Stomach smooth muscle (tissue), 2 donors: Measurements from ENCODE around the gene GNGT2.

Experiments used
- H3K27ac ChIP-seq: one replicate; pipeline ENCODE4 v1.7.0; 2013; ENCODE audit warnings: mild to moderate bottlenecking, low read length, inconsistent platforms
- H3K27me3 ChIP-seq, 2 donors: one replicate each; pipeline ENCODE4 v1.7.0; 2013; ENCODE audit warnings: low read length in 2 of 2; ENCODE audit not compliant: insufficient read depth in 2 of 2, control insufficient read depth in 1 of 2
- H3K36me3 ChIP-seq, 2 donors: one replicate each; pipeline ENCODE4 v1.7.0; 2013; ENCODE audit warnings: low read length in 2 of 2; ENCODE audit not compliant: control insufficient read depth in 2 of 2, insufficient read depth in 2 of 2
- H3K4me1 ChIP-seq: one replicate; pipeline ENCODE4 v1.7.0; 2013; ENCODE audit warnings: low read length; ENCODE audit not compliant: control insufficient read depth, insufficient read depth
- H3K4me3 ChIP-seq, 2 donors: one replicate each; pipeline ENCODE4 v1.7.0; 2013; ENCODE audit warnings: low read length in 2 of 2
- H3K9ac ChIP-seq, 2 donors: one replicate each; pipeline ENCODE4 v1.7.0; 2013; ENCODE audit warnings: low read length in 2 of 2, mild to moderate bottlenecking in 1 of 2
- H3K9me3 ChIP-seq, 2 donors: one replicate each; pipeline ENCODE4 v1.7.0; 2013; ENCODE audit warnings: low read length in 2 of 2; ENCODE audit not compliant: control insufficient read depth in 2 of 2
- donor health status: healthy.
- donor health status: Pancreatic carcinoma.

The GNGT2 gene

GRCh38 chr17:49201481-49201927 lies 8.9 kb downstream of the GNGT2 start:
- no peaks in the 10 kb centered on the region for H3K4me1 ChIP-seq
- H3K9ac ChIP-seq = no peak overlapping the region
- no peaks in the 10 kb centered on the region for H3K9me3 ChIP-seq
- H3K4me3 ChIP-seq = no peak overlapping the region
- H3K36me3 ChIP-seq = no peaks in the 10 kb centered on the region
- H3K27me3 ChIP-seq = no peaks in the 10 kb centered on the region
- H3K27ac ChIP-seq = no peak overlapping the region

DNA sequence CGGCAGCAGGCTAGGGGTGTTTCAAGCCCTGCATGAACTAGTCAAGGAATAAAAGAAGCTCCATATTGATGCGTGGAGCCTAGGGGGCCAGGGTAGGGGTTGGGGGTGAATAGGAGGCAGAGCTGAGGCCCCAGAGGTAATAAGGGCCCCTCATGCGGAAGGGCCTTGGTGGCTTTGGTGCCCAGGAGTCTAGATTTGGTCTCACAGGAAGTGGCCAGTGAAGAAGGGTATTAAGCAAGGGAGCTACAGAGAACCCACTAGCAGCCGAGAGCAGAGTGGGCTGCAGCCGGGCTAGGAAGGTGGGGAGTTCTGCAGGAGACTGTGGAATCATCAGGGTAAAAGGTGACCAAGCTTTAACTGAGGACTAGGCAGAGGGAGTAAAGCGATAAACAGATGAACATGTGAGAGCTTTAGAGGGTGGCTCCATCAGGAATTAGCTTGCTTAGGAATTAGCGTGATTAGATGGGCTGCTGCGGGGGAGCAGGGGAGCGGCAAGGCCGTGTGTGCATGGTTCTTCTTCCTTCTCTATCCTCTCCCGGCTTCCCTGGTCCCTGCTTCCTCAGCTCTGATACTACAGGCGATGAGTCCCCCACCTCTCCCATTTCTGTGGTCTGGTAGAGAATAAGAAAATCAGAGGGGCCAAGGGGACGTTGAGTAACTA lies 9.8 kb downstream of the GNGT2 start:
- Histone ChIP-seq H3K9ac (no peak overlapping the region), H3K27ac (no peak overlapping the region), H3K4me1 (no peaks in the 10 kb centered on the region), H3K4me3 (no peak overlapping the region), H3K27me3 (no peaks in the 10 kb centered on the region), H3K9me3 (no peaks in the 10 kb centered on the region), H3K36me3 (no peaks in the 10 kb centered on the region)

GRCh38 chr17:49198211-49198610 lies 12.2 kb downstream of the GNGT2 start:
- Histone ChIP-seq H3K4me3 (no peak overlapping the region), H3K36me3 (no peaks in the 10 kb centered on the region), H3K27me3 (no peaks in the 10 kb centered on the region), H3K9ac (no peak overlapping the region), H3K9me3 (no peaks in the 10 kb centered on the region), H3K27ac (no peak overlapping the region), H3K4me1 (peaks cover 3% of the 10 kb centered on the region)

DNA sequence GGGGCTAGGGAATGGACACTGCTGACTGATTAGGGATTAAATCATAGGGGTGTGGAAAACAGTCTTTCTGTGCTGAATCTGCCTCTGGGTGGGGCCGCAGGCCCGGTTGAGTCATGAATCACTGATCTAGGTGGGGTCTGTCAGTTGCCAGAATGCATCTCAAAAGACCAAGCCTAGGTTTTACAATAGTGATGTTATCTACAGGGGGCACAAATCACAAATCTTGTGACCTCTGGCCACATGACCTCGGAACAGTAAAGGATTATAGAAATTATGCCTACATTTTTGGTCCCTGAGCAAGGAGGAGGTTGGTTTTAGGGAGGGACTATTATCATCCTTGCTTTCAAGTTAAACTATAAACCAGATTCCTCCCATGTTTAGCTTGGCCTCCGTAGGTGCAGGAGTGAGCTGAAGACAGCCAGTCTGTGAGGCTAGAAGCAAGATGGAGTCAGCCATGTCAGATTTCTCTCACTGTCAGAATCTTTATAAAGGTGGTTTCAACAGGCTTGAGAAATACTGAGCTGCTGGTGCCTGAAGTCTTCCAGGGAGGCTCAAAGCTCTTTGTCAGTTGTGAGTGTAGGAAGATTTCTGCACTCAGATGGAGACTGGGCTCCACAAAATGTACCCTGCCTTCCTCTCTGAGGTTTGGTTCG lies 12.9 kb downstream of the GNGT2 start:
- Histone ChIP-seq H3K9ac (no peak overlapping the region), H3K9me3 (no peaks in the 10 kb centered on the region), H3K4me3 (no peak overlapping the region), H3K27ac (no peak overlapping the region), H3K36me3 (no peaks in the 10 kb centered on the region), H3K4me1 (peaks cover 3% of the 10 kb centered on the region), H3K27me3 (no peaks in the 10 kb centered on the region)

DNA sequence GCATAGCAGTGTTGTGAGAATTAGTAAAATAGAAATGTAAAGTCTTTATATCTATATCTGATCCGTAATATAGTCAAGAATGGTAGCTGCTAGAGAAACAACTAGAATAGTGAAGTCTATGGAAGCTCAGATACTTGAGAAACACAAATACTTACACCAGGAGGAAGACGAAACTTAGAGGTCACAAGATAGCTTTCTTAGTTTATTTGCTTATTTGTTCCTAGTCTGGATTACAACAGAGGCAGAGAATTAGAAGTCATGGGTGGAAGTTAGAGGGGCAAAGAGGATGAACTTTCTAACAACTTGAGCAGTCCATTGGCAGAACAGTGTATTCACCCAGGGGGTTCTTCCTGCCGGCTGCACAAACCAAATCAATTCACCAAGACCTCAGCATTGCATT lies 13.9 kb downstream of the GNGT2 start:
- Histone ChIP-seq H3K27ac (no peak overlapping the region), H3K9ac (no peak overlapping the region), H3K9me3 (no peaks in the 10 kb centered on the region), H3K4me1 (peaks cover 10% of the 10 kb centered on the region), H3K4me3 (no peak overlapping the region), H3K27me3 (no peaks in the 10 kb centered on the region), H3K36me3 (no peaks in the 10 kb centered on the region)

DNA sequence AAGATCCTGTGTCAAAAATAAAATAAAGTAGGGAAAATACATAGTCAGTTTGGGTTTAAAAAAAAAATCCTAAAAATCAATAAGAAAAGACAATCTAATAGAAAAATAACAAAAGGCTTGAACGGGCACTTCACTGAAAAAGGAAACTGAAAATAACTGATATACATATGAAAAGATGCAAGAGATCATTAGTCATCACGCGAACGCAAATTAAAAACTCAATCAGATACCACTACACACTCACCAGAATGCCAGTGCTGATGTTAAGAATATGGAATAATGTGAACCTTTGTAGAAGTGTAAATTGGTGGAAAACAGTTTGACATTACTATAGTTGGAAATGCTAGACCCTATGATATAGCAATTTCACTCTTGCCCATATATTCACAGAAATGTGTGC lies 14.6 kb downstream of the GNGT2 start:
- no peak overlapping the region for H3K4me3 ChIP-seq
- peaks cover 12% of the 10 kb centered on the region for H3K4me1 ChIP-seq
- H3K9ac ChIP-seq = no peak overlapping the region
- H3K36me3 ChIP-seq = no peaks in the 10 kb centered on the region
- H3K9me3 ChIP-seq = no peaks in the 10 kb centered on the region
- no peaks in the 10 kb centered on the region for H3K27me3 ChIP-seq
- no peak overlapping the region for H3K27ac ChIP-seq

DNA sequence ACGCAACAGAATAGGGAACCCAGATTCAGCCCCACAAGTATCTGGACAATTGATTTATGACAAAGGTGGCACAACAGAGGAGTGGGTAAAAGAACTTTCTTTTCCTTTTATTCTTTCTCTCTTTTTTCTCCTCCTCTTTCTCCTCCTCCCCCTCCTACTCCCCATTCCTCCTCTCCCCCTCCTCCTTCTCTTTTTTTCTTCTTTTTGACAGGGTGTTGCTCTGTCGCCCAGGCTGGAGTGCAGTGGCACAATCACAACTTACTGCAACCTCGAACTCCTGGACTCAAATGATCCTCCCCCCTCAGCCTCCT lies 16.1 kb downstream of the GNGT2 start:
- peak overlapping the region in 1 of 2 donors; percentile 93 for H3K4me3 ChIP-seq
- H3K27me3 ChIP-seq = no peaks in the 10 kb centered on the region
- H3K4me1 ChIP-seq = peaks cover 12% of the 10 kb centered on the region
- no peaks in the 10 kb centered on the region for H3K9me3 ChIP-seq
- no peak overlapping the region for H3K9ac ChIP-seq
- peak overlapping the region; percentile 98 for H3K27ac ChIP-seq
- no peaks in the 10 kb centered on the region for H3K36me3 ChIP-seq

DNA sequence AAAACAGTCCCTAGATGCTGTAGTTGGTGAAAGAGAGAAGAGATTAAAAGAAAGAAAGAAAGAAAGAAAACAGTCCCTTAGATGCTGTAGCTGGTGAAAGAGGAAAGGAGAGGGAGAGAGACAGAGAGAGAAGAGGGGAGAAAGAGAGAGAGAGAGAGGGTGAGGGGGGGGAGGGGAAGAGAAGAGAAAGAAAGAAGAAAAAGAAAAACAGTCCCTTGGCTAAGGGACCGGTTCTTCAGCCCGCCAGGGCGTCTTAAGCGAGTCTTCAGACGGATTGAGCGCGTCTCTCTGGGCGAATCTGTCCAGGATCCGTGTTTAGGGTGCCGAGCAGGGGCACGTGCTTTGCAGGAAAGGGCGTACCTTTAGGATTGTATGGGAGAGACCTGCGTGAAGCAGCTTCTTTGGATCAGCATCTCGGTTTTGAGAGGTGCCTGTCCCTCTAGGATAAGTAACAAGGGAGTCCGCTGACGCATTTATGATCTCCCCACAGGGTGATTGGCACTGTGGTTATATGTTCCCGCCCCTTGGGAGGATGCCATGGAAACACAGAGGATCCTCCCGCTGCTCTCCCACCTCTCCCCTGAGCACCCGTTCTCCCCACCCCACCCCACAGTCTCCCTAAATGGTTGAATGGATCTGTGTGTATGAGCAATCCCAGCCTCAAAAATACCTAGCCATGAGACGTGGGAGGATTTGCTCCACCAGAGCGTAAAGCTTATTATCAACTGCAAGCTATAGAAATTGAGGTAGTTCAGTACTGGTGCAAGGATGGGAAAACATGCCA lies 16.7 kb downstream of the GNGT2 start:
- peak overlapping the region; percentile 66 to 82 for H3K9ac ChIP-seq
- H3K27me3 ChIP-seq = no peaks in the 10 kb centered on the region
- no peaks in the 10 kb centered on the region for H3K9me3 ChIP-seq
- peak overlapping the region; percentile 98 for H3K27ac ChIP-seq
- H3K4me1 ChIP-seq = peaks cover 12% of the 10 kb centered on the region
- no peaks in the 10 kb centered on the region for H3K36me3 ChIP-seq
- peak overlapping the region; percentile 93 to 94 for H3K4me3 ChIP-seq

DNA sequence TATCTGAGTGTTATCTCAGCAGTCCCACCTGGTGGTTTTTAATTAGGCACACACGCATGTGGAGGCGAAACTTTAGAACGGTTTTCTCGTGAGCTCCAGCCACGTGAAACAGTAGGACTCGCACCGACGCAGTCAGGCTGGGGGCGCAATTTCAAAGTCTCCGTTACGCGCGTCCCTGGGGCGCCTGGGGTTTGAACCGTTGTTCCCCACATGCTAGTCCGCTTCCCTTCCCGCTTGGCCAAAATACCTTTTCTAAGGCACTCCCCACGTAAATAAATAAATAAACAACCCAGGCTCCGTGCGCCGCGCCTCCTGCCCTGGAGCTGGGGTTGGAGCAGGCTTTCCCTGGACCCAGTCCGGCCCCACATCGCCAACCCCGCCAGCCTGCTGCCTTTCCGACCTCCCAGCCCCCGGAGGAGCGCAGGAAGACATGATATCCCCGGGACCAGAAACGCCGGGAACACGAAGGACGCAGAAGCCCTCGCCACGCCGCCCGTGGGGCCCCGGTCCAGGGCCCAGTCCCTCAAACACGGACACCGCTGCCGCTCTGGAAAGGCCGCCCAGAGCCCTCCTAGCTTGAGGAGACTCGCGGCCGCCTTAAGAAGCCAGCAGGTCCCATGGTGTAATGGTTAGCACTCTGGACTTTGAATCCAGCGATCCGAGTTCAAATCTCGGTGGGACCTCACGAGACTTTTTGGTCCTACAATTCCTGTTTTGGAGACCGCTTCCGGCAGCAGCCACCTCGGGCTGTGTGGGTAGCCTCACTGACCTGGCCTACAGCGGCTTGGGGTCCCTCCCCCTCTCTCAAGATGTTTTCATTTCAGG lies 18.2 kb downstream of the GNGT2 start:
- peak overlapping the region; percentile 96 to 97 for H3K9ac ChIP-seq
- H3K9me3 ChIP-seq = no peaks in the 10 kb centered on the region
- no peaks in the 10 kb centered on the region for H3K36me3 ChIP-seq
- H3K27ac ChIP-seq = peak overlapping the region; percentile 98
- peak overlapping the region; percentile 93 to 94 for H3K4me3 ChIP-seq
- H3K27me3 ChIP-seq = no peaks in the 10 kb centered on the region
- peaks cover 12% of the 10 kb centered on the region for H3K4me1 ChIP-seq

DNA sequence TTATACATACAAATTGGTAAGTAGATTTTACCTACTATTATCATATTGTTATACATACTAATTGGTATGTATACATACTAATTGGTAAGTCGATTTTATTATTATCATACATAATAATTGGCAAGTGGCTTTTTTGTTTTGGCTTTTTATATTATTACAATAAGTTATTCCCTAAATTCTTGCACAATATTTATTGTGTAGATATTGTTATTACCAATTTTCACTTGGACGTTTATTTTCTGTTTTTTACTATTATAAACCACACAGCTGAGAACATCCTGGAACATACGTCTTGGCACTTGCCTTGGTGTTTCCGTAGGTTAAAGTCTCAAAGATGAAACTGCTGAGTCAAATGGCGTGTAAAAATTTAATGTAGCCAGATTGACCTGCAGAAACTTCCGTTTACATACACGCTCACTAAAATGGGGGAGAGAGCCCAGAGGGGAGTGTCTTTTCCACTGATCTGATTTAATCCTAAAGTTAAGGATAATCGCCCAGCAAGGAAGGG lies 18.9 kb downstream of the GNGT2 start:
- Histone ChIP-seq H3K9me3 (no peaks in the 10 kb centered on the region), H3K27ac (peak overlapping the region; percentile 98), H3K27me3 (no peaks in the 10 kb centered on the region), H3K4me3 (peak overlapping the region; percentile 93 to 94), H3K4me1 (peaks cover 12% of the 10 kb centered on the region), H3K9ac (peak overlapping the region; percentile 96 to 97), H3K36me3 (no peaks in the 10 kb centered on the region)
